NK-92 (cell line): Measurements from ENCODE around the gene SYNJ2.
"Not testable (repeated sequence)": the region's sequence is repeated elsewhere in the genome, so short reads cannot be mapped to it uniquely, and the experiment has no call there.

Source experiments
- DNase-seq: peaks from one replicate; lab custom pipeline; 2025; ENCODE audit not compliant: unreplicated experiment; lab: John Stamatoyannopoulos, UW

The SYNJ2 gene, protein sequence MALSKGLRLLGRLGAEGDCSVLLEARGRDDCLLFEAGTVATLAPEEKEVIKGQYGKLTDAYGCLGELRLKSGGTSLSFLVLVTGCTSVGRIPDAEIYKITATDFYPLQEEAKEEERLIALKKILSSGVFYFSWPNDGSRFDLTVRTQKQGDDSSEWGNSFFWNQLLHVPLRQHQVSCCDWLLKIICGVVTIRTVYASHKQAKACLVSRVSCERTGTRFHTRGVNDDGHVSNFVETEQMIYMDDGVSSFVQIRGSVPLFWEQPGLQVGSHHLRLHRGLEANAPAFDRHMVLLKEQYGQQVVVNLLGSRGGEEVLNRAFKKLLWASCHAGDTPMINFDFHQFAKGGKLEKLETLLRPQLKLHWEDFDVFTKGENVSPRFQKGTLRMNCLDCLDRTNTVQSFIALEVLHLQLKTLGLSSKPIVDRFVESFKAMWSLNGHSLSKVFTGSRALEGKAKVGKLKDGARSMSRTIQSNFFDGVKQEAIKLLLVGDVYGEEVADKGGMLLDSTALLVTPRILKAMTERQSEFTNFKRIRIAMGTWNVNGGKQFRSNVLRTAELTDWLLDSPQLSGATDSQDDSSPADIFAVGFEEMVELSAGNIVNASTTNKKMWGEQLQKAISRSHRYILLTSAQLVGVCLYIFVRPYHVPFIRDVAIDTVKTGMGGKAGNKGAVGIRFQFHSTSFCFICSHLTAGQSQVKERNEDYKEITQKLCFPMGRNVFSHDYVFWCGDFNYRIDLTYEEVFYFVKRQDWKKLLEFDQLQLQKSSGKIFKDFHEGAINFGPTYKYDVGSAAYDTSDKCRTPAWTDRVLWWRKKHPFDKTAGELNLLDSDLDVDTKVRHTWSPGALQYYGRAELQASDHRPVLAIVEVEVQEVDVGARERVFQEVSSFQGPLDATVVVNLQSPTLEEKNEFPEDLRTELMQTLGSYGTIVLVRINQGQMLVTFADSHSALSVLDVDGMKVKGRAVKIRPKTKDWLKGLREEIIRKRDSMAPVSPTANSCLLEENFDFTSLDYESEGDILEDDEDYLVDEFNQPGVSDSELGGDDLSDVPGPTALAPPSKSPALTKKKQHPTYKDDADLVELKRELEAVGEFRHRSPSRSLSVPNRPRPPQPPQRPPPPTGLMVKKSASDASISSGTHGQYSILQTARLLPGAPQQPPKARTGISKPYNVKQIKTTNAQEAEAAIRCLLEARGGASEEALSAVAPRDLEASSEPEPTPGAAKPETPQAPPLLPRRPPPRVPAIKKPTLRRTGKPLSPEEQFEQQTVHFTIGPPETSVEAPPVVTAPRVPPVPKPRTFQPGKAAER (N-terminal part only)

DNA sequence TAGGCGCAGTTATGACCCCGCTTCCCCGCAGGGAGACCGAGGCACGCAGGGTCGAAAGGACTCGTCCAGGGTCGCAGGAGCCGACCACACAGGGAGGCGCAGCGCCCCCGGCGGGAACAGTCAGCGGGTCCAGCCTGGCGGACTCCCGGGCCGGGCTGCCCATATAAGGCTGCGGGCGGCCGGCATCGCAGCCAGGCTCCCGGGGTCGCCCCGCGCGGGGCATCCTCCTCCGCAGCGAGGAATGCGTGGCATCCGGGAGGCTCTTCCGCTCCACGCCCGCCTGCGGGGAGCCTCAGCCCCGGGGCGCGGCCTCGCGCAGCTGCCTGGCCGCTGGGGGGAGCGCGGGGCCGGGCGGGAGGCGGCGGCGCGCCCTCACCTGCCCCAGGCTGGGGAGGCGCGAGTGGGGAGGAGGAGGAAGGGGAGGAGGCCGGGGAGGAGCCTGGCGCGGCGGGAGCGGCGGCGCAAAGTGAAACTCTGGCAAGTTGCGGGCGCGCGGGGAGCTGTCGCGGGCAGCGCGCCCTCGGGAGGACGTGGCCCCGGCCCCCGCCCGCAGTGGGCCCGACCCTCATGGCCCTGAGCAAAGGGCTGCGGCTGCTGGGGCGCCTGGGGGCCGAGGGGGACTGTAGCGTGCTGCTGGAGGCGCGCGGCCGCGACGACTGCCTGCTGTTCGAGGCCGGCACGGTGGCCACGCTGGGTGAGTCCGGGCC is at the start of gene SYNJ2:
SYNJ2 (plus strand) TSS at position 469 of the 707 bp plus-strand sequence; CDS start at position 568, 99 bp downstream.
- no peak for DNase-seq

DNA sequence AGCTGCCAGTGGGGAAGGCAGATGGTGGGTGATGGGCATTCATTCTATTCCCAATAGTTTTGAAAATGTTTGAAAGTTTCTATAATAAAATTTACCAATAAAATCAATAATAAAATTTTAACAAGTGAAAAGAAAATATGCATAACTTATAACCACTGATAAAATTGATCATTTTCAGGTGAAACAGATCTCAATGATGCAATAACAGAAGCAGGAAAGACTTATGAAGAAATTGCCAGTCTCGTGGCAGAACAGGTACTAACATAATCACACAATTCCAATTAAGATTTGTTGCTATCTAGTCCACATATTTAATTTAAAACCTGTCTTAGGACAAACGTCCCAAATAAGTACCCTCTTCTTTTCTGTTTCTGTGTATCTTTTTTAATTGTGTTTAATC is 45.9 kb upstream of the SYNJ2 start:
- no peak for DNase-seq

DNA sequence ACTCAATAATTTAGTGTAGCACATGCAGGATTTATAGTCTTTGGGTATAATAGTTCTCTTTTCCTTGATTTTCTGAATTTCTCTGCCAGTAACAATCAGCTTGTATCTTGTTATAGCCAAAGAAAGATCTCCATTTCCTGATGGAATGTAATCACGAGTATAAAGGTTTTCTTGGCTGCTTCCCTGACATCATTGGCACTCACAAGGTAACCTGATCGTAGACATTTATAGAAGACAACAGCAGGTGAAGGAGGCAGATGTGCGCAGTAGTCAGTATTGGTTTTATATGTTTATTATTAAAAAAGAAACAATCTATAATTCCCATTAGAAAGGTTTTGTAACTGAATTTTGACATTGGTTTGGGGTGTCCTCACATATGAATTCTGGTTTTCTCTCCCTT is 44.3 kb upstream of the SYNJ2 start:
- DNase-seq: no peak

DNA sequence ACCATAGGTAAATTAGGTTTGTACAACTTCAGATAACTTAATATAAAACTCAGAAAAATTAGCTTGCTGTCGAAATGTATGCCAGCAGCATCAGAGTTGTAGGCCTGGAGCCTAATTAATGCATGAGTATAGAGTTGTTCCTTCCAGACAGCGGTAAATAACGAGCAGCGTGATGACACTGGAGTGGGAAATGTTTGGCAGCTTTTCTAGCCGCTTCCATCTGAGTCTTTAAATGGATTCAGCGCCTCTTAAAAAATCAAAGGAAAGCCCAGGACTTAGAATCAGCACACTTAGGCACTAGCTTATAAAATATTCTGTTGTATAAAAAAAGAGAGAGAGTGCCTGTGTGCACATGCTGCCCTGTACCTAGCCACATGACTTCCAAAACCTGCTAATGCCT is 43.7 kb upstream of the SYNJ2 start:
- no peak for DNase-seq

DNA sequence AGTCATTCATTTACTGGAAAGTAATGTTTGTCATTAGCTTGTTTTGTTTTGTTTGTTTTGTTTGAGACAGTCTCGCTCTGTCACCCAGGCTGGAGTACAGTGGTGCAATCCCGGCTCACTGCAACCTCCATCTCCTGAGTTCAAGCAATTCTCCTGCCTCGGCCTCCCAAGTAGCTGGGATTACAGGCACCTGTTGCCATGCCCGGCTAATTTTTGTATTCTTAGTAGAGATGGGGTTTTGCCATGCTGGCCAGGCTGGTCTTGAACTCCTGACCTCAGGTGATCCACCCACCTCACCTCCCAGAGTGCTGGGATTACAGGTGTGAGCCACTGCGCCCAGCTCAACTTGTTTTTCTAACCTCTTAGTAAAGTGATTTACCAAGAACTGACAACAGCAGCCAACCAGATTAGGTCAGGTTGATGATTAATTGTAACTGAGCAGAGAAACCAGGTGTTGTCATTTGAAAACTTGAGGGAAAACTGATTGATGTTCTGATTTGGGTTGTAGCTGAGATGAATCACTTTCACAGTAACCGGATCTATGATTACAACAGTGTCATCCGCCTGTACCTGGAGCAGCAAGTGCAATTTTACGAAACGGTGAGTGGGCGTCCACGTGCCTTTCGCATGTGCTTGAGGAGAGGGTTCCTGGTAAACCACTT is 41.2 kb upstream of the SYNJ2 start:
- DNase-seq: not testable (repeated sequence)

DNA sequence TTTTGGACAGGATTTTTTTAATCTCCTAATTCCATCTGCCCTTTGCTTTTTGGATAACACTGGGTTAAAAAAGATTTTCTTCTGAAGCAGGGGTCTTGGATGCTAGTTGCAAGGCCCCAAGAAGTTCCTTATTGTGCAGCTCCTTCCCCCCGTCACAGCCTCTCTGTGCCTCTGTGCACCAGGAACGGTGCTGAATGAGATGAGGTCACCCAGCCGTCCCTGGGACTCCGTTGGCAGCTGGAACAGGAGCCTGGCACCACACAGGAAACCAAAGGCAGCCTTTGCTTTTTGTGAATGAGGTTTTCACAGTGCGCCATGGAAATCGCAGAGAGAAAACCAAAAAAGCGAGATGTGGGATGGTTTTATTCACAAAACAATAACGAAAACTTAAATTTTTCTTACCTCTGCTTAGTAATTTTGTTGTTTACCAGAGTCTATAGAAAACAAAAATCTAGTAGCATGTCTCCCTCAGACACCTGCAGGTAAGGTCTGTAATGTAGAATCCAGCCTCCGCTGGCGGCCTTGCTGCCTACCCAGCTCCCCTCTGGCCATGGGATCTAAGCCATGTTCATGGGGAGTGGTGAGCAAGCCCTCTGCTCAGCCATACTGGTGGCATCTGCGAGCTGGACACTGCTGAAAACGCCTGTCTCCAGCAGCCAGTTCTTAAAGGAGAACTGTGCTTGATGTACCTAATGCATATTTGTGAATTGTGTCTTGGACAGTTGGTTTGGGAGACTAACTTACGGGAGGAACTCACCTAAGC is 40.4 kb upstream of the SYNJ2 start:
- DNase-seq: no peak

DNA sequence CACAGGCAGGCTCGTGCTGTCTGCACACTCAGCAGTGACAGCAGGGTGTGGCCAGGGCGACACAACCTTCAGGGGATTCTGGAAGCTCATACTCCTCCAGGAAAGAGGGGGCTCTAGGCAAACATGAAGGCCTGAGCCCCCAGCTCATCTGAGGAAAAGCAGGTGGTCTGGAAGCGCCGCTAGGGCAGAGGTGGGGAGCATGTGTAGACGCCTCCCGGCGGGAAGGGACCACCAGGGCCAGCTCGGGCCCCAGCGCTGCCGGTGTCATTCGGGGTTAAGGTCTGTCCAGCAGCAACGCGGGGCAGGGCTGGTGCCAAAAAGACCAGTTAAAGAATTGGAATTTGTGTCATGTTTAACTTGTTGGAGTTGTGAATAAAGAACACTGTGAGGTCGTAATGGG is 39.3 kb upstream of the SYNJ2 start:
- no peak for DNase-seq

DNA sequence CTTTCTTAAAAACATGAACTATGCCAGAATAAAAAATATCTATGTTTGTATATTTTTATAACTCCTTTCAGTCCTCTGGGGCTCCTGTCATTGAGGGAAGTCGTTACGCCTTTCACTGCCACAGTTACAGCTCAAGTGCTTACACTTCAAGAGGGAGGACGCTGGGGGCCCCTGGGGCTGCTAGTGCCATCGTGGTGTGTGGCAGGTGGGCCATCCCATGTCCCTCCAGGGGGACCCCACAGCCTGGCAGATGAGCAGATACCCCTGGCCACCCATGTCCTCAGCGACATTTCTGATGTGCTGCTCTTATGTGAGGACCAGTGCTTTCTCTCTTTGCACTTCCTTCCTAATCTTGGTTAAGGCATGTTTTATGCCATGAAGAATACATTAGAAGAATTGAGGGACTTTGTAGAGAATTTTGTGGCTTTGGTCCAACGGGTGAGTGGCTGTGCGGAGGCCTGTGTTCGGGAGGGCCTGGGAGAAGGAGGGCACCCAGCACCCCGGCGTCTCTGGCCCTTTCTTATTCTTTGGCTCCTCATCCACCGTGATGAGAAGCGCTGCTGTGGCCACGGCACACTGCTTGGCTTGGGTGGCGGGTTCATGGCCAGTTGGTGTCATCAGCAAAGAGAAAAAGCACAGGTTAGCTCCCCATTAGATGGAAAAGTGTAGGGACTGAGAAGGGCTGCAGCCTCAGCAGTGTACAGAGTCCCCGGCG is 38.3 kb upstream of the SYNJ2 start:
- DNase-seq: no peak

DNA sequence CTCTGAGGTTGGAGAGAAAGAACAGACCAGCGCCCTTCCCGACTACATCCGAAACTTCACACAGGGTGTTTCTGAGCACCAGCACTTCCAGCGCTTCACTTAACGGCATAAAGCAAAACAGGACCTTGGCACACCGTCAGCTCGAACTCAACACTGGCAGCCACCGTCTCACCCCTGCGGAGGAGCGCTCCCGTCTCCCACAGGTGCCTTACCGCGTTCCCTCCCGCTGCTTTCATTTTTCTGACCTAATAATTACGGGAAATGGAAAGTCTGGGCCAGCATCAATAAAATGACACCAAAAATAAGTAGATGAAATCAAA is 37.7 kb upstream of the SYNJ2 start:
- no peak for DNase-seq

DNA sequence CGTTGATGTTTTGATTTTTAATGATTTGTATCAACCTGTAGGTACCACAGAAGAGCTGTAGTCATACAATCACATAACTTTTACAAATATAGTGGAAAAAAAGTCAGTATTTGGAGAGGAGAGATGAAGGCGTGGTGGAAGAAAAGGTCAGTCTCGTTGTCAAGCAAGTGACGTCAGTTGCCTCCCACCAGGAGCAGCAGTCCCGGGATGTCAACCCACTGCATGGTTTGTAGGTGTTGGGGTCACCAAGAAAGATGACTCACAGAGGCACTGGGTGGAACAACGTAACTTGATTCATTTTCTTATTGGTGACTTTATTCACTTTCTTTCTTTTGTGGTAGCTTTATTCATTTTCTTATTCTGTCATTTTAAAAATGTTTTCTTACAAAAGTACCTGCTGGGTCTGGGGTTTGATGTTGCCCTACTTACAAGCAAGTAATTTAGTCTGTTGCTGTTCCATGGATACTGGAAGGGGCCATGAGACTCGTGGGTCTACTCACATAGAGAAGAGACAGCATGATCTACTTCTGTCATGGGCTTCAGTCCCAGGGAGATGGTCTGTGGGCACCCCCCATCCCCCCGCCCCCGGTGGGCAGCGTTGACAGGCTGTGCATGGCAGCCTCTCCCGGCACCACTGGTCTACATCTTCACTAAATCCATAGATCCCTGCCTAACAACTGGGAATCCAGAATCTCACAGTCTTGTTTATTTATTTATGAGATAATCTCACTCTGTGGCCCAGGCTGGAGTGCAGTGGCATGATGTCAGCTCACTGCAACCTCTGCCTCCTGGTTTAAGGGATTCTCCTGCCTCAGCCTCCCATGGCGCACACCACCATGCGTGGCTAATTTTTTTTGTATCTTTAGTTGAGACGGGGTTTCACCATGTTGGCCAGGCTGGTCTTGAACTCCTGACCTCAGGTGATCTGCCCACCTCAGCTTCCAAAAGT is 36.4 kb upstream of the SYNJ2 start:
- DNase-seq: no peak

DNA sequence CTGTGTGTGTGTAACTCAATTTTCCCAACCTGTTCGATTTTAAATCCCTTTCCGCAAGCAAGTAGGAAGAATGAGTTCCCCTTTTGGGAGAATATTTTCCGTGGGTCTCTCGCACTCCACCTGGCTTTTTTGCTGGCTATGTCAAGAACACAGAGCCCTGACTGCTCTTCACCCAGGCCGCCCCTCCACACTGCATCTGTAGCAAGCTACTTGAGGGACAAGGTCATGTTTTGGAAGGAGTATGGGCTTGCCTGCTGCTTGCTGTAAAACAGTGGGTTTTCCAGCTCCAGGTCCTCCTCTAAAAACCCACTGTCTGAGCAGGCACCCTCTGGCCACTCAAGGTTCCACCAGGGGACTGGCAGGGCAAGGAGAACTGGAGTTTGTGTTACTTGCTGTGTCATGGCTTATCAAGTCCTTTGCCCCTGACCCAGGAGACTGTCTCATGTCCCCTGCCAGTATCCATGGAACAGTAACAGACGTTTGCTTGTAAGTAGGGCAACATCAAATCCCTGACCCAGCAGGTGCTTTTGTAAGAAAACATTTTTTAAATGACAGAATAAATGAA is 35.5 kb upstream of the SYNJ2 start:
- DNase-seq: no peak

DNA sequence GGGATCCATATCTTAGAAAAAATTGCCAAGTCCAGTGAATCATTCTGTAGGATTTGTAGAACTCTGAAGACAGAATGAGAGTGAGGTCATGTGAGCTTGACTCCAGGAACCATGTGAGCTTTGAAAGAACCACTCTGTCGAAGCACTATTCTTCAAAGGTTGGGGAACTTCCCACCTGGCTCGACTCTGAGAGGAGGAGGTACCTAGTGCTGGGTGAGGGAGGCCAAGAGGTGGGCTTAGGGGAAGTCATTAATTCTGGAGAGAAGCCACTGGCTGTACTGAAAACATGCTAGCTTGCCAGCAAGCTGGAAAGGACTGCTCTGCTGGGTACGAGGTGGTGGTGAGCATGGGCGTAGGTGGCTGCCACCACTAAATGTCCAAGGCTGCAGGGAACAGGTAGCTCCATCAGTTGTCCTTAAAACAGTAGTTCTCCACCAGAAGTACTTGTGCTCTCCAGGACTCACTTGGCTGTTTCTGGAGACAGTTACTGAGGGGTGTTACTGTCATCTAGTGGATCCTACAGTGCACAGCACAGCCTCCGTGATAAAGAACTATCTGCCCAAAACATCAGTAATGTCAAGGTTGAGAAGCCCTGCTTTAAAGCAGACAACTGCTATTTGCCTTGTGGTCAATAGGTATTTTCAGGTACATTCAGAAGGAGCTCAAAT is 34.7 kb upstream of the SYNJ2 start:
- no peak for DNase-seq

DNA sequence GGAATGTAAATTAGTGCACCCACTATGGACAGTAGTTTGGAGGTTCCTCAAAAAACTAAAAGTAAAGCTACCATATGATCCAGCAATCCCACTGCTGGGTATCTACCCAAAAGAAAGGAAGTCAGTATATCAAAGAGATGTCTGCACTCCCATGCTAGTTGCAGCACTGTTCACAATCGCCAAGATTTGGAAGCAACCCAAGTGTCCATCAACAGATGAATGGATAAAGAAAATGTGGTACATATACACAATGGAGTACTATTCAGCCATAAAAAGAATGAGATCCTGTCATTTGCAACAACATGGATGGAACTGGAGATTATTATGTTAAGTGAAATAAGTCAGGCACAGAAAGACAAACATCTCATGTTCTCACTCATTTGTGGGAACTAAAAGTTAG is 30.8 kb upstream of the SYNJ2 start:
- DNase-seq: not testable (repeated sequence)

DNA sequence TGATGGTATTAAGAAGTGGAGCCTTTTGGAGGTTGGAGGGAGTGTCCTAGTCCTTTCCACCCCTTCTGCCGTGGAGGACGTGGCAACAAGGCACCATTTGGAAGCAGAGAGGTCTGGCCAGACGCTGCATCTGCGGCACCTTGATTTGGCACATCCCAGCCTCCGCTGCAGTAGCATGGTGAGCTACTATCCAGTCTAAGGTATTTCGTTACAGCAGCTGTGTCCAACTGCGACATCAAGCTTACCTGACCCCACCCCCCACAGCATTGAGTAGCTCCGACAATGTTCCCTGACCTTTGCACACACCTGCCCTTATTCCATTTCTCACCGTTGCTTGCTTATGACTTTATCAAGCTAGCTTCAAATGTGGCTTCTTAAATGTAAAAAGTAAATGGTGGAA is 29.8 kb upstream of the SYNJ2 start:
- DNase-seq: no peak

DNA sequence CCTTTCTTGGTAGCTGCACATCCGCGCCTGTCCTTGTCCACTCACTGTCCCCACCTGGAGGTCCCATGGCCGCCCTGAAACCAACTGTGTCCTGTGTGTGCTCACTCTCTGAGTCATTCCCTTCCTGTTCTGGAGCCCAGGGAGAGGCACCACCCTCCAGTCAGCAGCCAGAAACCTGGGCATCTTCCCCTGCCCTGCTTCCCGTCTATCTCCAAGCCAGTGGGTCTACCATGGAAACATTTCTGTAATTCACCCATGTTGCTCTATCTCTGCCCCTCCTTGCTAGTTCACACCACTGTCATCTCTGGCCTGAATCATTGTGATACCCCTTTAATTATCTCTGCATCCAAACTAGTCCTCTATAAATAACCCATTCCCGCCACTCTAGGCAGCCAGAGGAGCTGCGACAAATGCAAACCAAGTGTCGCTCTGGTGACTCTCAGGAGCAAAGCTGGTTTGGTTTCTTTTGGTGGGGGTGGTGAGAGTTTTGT is 28.8 kb upstream of the SYNJ2 start:
- no peak for DNase-seq

DNA sequence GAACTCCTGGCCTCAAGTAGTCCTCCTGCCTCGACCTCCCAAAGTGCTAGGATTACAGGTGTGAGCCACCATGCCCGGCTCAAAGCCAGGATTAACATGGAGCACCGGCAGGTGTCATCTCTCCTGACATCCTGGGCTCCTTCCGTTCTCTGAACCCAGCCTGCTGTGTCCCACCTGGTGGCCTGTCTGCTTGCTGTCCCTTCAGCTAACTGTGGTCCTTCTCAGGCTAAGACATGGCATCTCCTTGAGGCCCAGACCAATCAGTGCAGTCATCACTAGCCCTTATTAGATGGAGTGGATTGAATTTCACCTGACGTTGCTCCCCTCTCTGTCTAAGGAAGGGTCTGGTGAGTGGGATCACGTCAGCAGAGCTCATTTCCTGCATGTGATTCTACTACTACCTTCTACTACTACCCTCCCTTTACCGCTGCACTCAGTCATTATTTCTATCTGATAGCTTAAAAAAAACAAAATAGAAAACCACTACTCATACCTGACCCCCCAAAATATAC is 28.0 kb upstream of the SYNJ2 start:
- DNase-seq: no peak
